NCI-H748 treated with DMSO at 0.1 percent for 48 hours (cell line): ENCODE results near the gene FAM222A.

ENCODE experiments used
- DNase-seq: peaks from one replicate; lab custom pipeline; 2025; lab: John Stamatoyannopoulos, UW

FAM222A gene

DNA sequence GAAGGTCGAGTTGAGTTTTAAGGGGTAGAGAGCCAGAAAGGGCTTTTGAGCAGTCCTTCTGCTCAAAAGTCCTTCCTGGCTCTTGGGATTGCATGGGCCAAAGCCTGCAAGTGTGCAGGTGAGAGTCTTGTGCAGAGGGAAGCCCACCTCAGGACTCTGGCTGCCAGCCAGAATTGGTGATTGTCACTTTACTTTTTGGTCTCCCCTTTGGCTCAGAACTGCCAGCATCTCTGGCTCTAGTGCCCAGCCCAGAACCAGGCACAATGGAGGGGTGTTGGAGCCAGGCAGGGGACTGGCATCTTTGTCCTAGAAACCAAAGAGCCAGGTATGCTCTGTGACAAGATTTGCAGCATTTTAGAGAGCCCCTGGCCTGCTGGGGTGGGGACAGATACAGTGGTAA is 23.5 kb downstream of the FAM222A start:
- DNase-seq = no peak

DNA sequence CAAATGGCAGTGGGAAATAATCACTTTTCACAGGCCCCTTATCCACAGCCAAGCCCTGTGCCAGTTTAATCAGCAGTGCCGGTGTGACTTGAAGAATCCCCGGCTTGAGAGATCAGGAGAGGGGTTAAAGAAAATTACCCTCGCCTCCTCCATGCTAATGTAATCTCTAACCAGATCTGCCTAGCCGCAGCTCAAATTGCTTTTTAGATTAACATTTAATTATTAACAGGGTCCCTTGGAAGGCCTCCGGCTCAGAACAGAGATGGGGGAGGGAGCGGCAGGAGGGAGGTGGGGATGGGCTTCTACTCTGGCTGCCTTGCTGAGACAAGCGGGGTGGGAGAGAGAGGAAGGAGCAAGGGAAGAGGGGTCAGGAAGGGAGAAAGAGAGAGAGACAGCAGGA is 24.0 kb downstream of the FAM222A start:
- DNase-seq = no peak

DNA sequence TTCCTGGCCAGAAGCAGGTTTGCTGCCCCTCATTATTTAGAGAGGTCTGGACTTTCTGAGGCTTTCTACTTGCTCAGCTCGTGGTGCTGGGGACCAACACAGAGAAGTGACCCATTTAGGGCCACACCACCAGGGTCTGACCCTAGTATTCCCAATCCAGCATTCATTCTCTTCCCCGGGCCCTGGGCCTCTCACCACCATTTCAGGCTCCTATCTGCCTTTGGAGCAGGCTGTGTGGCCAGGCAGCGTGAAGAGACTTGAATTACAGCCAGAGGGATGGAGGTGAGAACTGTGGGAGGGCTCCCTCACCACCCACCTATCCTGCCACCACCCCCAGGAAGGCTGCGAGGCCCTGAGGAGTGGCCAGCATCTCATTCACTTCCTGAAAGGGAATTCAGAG is 24.6 kb downstream of the FAM222A start:
- no peak for DNase-seq

DNA sequence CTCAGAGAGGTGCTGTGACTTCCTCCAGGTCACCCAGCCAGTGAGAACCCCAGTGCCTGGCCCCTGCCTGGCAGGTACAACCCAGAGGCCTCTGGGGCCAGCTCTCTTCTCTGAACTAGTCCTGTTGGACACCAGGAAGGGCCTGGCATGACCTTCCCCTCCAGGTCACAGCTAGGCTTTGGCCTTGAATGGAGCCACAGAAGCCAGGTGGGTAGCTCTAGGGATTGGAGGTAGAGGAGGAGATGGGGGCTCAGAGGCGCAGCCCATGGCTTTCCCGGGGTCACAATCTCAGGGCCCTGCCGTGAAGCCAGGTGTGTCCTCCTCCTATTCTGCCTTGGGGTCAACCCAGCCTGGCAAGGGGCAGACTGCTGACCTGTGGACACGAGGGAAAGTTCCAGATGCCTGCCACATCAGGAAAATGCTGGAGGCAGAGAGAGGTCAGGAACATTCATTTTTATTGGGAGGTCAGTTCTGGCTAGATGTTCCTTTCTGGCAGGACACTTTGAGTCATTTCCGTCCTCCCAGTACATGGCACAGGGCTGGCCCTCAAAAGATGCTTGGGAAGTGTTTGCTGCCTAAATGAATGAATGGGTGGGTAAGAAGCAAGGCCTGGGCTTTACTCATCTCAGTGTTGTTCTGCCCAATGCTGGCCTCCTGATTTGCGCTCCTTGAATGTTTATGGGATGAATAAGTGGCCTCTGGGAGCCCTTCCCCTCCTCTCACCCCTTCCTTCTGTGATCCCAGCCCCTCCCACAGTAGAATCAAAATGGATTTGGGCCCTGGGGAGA is 25.4 kb downstream of the FAM222A start:
- no peak for DNase-seq

DNA sequence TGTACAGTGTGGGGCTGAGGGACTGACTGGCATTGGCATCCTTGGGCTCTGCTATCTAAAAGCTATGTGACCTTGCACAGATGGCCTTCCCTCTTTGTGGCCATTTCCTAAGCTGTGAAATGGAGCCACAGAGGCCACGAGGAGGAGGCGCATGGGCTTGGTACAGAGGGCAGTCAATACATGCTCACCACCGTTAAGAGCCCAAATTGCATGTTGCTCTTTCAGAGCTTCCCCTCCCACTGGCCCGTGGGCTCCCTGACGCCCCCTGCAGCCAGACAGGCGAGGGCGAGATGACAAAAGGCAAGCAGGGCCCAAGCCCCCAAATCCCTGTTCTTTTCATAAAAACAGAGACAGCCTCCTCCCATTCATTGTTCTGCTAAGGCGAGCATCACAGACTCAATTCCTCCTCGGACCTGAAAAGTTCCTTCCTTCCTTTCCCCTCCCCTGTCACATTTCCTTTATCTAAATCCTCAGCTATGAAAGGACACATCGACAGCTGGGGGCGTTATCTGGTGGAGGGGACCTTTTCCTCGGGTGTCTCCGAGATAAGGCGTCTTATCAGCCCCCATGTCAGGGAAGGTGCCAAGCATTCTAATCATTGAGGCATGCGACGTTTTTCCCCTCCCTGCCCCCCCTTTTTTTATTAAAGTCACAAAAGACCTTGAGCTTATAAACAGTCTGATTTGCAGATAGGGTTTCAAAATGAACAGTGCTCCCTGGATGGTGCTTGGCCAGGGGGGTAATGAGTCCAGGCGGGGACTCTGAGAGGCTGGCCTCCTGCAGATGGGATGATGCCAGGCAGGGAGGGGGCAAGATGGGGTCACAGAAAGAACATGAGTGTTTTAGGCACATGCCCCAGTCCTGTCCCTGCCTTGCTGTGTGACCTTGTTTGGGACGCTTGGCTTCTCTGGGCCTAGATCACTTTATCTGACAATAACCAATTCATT is 26.4 kb downstream of the FAM222A start:
- no peak for DNase-seq

DNA sequence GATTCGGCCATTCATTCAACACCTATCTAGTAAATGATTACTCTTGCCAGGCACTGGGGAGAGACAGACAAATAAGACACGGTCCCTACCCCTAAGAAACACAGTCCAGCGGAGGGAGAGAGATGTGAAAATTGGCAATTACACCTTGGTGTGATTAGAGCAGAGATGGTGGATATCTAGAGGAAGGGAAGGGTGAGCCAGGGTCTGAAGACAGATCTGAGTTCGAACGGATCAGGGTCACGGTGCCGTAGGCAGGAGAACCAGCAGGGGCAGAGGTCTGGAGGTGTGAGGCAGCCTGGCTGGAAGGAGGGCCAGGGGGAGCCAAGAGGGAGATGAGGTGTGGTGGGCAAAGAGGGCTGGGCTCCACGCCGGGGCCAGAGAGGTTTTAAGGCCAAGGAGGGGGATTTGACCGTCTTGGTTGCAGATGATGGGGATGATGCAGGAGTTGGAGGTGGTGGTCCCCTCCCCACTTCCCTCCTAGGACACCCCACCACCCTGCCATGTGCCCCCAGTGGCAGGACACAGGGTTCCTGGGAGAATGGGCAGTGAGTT is 27.1 kb downstream of the FAM222A start:
- DNase-seq = no peak

DNA sequence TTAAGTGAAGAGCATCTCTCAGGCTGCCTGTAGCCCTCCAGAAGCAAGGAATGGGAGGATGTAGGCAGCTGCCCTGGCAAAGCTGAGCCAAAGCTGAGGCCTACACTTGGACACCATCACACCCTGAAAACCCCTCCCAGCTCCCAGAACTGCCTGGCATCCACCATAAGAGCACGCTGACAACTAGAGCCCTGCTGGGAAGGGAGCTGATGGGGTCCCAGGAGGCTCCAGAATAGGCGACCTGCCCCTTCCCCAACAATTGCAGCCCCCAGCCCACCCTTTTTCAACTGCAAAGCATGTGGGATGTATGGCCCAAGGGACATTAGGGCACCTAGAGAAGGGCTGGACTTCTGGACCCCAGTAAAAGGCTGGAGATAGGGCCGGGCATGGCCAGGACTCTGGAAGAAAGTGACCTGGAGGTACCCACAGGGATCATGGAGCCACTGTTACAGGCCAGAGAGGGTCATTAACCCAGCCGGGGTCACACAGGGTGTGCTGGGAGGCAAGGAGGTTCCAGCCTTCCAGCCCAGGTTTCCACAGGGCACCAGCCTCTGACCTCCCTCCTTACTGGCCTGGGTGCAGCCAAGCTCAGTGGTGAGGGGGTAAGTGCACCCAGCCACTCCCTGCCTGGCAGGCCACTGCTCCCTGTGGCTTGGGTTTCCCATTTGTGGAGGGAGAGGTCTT is 27.8 kb downstream of the FAM222A start:
- no peak for DNase-seq

DNA sequence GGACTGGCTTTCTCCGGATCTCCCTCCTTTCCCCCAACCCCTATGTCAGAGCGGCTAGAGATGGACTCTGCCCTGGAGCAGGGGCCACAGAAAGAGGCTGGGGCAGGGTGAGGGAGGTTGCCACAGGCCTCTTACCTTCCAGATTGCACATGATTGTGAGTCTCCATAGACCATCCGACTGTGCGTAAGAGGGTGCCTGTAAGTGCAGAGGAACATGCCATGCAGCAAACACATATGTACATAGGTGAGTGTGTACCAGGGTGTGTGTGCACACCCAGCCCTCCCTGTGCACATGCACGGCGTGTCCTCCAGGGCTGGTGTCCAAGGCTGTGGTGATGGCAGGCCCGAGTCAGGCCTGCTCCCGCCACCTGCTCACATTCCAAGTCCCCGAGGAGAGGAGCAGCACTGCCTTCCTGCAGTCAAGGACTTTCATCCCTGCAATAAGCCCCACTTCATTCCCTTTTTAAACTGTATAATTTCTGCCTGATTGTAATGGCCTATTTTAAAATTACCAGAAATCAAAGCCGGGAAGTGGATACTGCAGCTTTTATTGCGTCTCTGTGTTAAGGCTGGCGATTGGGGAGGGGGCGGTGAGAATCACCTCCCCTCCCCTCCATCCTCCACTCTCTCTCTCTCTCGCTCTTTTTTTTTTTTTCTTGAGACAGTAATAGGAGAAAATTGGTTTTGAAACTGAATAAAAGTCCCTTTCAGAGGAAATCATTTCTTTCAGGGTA is 28.5 kb downstream of the FAM222A start:
- DNase-seq = no peak

DNA sequence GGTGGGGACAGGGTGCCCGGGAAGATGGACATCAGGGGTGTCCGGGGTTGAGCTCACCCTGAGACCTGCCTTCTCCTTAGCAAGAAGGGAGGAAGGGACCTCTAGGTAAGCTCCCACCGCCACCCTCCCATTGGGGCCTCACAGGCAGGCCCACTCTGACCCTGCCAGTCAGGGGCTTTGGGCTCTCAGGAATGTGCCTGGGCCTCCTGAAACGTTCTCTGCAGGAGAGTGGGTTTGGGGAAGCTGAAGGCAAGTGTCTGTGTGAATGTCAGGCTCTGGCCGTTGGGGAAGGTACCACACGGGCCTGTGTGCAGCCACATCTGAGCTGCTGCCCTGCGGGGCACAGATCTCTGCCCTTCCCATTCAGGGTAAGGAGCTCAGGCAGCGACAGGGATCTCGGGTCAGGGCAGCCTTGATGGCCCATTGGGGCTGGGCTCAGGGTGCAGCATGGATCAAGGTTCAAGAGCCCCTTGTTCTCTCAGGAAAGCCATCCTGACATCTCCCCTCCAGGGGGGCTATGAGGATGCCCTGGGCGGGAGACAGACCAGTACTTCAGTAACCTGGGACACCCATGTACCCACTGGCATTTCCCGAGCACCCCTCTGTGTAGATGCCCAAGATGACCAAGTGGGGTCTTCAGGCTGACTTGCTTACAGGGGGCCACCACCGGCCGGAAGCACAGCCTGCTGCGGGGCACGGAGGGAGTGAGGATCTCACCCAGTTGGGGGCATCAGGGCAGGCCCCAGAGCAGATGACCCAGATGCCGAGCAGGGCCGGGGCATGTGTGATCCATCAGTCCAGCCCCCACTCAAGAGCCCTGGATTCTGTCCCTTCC is 29.7 kb downstream of the FAM222A start:
- no peak for DNase-seq

DNA sequence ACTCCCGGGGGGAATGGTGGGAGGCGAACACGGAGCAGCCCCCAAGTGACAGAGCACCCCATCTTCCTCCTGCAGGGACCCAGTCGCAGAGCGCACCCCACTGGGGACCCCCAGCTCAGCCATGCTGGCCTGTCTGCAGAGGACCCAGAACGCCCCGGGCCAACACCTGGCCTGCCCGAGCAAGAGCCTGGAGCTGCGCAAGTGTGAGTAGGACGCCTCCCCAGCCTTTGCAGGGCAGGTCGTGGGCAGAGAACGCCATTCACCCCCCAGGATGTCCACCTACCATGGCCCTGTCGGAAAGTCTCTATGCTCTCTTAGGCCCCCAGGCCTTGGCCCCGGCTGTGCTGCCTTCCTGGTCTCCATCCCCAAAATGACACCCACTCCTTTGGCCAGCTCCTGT is 30.4 kb downstream of the FAM222A start:
- DNase-seq = no peak

DNA sequence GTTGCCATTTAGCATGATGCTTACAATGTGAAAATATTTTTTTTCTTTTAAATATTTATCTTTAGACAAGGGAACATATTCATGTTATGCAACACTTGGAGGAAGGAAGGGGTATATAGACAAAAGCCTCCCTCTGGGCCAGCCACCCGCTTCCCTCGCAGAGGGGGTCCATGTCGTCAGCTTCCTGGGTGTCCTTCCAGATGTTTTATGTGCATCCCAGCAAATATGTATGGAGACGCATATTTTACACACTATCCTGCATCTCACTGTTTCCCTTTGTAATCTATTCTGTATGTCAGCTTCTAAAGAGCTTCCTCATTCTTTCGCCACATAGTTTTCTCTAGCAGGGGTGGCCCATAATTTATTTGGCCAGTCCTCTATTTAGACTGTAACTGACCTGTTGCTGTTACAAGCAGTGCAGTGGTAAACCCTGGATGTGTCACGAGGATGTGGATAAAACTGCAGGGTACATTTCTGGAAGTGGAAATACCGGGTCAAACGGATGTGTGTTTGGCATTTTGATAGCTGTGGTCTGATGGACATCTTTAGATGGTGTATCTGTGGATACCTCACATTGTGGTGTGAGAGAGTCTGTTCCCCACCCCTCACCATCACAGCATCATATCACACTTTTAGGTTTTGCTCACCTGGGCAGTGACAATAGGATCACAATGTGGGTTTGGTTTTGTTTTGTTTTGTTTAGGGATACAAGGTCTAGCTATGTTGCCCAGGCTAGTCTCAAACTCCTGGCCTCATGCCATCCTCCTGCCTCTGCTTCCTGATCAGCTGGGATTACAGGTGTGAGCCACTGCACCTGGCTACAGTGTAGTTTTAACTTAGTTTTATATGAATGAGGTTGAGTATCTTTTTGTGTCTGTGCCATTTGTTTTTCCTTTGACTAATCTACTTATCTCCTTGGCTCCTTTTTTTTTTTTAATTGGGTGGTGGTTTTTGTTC is 31.6 kb downstream of the FAM222A start:
- no peak for DNase-seq

DNA sequence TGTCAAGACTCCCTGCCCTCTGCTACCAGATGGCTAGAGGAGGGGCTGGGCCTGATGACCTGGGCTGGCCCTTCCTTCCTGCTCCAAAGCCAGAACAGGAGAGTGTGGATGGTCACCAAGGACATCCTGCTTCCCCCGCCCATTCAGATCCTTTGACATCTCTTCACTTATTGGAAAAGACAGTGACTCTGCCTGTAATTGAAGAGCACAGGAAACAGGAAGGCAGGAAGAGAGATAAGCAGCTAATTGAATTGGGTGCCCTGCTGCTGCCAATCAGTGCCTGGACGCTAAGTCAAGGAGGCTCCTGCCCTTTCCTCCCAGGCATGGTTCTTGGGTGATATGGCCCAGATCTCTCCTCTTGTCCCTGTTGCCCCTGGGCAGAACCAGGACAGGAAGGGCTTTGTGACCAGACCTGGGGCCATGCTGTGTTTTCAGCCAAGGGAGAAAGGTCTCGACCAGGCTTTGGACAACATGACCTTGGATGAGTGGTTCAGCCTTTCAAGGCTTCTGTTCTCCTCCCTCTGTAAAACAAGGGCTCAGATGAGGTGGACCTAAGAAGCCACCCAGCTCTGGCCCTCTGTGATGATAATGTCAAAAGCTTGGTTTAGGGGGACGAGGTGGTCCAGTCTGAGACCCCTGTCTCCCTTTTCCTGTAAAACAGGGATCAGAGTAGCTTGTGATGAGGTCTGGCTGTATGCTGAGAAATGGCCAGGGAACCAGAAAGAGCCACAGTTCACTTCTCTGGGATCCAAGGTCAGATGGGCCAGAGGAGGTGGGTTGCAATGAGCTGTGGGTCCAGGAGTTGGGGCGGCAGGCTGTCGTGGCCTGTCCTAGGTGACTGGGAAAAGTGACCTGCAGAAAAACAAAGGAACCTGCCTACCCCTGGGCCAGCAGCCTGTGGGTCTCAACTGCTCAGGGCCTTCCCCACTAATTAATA is 38.8 kb downstream of the FAM222A start:
- DNase-seq = no peak

DNA sequence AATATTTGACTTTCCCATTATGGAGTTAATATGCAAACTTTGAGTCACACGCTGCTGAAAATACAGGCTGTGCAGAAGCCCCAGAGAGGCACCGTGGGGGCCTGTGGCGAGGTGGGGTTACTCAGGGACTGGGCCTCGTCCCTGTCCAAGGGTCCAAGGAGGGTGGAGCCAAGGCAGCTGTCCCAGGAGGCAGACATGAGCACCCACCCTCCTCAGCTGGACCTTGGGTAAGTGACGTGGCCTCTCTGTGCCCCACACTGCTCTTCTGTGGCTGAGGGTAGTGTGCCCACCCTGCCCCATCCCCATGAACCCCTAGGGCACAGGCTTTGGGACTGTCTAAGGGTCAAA is 39.4 kb downstream of the FAM222A start:
- DNase-seq = no peak

DNA sequence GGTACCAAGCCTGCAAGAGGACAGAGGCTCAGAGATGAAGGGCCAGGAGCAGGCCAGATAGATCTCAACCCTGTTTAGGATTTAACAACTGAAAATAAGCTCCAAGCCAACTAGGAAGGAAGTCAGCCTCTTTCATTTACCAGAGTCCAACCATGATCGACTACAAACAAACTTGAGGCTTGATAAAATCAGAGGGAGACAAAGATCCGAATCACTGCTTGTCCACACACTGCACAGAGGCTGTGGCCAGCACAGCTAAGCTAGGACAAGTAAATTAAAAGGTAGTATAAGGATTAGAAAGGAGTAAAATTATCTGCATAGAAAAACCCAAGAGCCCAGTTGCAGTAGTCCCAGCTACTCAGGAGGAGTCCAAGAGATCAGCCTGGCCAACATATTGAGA is 40.3 kb downstream of the FAM222A start:
- DNase-seq = no peak

DNA sequence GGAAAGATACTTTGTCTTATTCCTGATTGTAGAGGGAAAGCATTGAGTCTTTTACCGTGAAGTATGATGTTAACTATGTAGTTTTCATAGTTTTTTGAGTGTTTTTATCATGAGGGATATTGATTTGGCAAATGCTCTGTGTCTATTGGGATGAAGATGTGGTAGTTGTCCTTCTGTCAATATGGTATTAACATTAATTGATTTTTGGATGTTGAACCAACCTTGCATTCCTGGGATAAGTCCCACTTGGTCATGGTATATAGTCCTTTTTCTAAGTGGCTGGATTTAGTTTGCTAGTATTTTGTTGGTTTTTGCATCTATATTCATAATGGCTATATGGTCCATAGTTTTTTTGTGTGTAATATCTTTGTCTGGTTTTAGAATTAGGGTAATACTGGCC is 42.8 kb downstream of the FAM222A start:
- no peak for DNase-seq

DNA sequence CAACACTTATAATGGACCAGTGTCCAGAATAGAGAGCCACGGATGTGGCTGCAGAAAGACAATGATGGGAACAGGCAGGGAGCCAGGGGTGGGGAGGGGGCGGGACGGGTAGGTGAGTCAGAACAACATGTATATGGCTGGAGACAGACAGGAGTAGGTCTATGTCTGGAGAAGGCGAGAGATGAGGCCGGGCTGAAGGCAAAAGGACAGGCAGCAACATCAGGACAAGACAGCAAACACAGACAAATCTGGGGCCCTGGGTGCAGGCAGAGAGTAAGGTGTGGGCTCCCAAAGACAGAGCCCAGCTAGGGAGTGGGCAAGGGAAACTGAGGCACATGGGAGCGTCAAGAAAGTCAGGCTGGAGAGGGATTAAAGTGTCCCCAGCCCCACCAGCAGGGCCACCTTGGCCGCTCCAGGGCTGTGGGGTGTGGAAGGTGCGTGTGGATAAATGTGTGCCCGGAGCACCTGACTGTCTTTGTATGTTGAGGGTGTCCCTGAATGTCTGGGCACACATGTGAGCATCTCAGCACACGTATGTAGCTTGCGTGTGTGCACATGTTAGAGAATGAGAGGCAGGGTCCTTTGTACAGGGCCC is 44.1 kb downstream of the FAM222A start:
- no peak for DNase-seq

DNA sequence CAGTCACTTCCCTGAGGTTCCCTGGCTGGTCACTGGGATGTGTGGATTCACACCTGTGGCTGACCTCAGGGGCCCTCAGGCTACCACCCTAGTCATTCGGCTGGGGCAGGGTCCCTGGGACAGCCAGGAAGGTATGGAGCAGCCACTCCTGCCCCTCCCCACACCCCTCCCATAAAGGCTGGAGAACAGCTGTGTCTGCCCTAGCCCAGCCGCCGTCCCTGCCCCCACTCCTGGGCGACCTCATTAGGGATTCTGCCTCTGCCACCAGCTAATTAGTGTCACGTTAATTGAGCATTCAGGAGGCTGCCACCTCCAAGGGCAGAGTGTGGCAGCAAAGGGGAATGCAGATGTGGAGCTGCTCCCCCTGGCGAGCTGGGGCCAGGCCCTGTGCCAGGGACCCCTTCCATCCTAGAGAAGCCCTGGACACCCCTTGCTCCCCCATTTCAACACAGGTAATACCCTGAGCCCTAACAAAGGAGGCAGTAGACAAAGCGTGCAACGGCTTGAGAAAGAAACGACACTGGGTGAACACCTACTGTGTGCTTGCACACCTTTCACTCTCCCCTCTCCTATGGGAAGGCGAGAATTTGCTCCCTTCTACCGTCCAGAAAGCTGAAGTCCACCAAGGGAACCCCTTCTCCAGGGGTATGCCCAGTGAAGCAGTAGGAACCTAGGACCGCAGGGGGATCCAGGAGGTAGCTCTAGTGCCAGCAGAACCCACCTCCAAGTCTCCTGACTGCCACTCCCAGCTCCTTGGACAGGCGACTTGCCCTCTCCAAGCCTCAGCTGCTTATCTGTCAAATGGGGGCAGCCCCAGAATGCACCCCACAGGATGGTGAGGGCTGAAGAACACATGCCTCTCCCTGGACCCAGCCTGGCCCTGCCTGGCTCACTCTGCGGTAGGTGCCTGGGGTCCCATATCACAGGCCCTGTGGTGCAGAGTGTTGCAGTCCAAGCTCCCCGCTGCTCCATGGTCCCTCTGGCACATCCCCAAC is 45.1 kb downstream of the FAM222A start:
- DNase-seq = no peak
